Measurements from ENCODE around the gene CCS. TPM values are rescaled to one million over a fixed set of nuclear protein-coding genes. Genes with fewer than 3 reads are reported as not detected.
A peak's percentile ranks its signal among the peaks of the same experiment; 100 is the strongest.
"Not testable (repeated sequence)": the region's sequence is repeated elsewhere in the genome, so short reads cannot be mapped to it uniquely, and the experiment has no call there.

Gene CCS
- total RNA-seq, 1 experiment from 2014 or later = 37.6 TPM

DNA sequence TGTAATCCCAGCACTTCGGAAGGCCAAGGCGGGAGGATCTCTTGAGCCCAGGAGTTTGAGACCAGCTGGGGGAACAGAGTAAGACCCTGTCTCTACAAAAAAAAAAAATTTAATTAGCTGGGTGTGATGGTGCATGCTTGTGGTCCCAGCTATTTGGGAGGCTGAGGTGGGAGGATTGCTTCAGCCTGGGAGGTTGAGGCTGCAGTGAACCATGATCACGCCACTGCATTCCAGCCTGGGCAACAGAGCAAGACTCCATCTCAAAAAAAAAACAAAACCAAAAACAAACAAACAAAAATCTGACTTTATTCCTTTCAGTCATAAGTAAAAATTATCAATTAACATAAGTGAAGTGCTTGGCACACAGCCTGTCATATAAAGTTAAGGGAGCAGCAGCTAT is 13.6 kb downstream of the CCS start:
- not testable (repeated sequence) for H3K9me3 ChIP-seq, DNase-seq, H3K4me3 ChIP-seq, H3K27me3 ChIP-seq
- H3K36me3 ChIP-seq = peaks cover 14% of the 10 kb centered on the region; the same call in 1 of the 2 replicates

DNA sequence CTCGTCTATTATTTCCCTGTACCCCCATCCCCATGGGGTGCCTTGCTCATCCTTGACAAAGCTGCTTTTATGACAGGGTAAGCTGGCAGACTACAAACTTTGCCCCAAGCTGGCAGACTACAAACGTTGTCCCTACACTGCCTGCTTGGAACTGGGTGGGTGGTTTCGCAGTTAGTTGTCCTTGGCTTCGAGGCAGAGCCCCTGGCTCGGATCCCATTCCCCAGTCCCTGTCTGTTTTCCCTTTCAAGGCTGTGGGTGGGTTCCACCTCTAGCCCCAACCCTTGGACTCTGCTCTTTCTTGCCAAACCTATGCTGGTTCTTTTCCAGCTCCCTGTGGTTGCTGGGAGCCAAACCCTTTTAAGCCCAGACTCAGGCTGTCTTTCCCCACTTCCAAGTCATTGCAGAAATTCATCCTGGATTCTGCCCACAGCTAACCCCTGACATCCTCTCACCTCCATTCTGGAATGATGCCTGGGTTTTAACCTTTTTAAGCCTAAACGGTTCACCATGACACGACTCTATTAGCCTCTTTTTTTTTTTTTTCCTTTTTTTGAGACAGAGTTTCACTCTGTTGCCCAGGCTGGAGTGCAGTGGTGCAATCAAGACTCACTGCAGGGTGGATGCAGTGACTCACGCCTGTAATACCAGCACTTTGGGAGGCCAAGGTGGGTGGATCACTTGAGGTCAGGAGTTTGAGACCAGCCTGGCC is 14.3 kb downstream of the CCS start:
- H3K9me3 ChIP-seq = no peaks in the 10 kb centered on the region; the same call in 1 of the 2 replicates
- peaks cover 14% of the 10 kb centered on the region; the same call in 1 of the 2 replicates for H3K36me3 ChIP-seq
- DNase-seq = peak; percentile 98
- H3K27me3 ChIP-seq = no peaks in the 10 kb centered on the region
- no peak overlapping the region for H3K4me3 ChIP-seq

DNA sequence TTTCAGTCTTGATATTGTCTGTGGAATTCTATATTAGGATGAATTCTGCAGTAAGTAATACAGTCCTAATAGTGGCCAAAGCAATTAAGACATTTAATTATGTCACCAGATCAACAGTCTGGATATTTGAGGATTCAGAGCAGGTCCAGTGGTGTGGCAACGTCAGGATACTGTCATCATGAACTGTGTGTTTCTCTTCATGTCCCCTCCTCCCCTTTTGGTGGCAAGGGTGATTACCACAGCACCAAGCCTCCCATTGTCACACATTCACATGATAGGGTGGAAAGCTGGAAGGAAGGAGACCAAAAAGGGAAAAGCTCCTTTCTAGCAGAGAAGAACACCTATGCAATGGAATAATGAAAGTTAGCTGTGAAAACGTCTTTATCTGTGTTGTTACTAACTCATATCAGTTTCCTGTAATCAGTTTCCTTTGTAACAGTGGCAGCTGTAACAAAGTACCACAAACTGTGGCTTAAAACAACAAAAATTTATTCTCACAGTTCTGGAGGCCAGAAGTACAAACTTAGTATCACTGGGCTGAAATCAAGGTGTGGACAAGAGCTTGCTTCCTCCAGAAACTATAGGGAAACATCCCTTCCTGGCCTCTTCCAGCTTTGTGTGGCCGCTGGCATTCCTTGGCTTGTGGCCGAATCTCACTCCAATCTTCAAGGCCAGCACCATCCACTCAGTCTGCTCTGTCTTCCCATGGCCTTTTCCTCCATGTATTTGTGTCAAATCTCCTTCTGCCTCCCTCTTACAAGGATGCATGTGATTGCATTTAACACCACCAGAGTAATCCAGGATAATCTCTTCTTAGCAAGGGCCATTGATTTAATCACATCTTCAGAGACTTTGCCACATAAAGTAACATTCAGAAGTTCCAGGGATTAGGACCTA is 17.0 kb downstream of the CCS start:
- H3K27me3 ChIP-seq = no peaks in the 10 kb centered on the region
- H3K4me3 ChIP-seq = no peak overlapping the region
- peaks cover 9% of the 10 kb centered on the region; the same call in 1 of the 2 replicates for H3K36me3 ChIP-seq
- no peaks in the 10 kb centered on the region; the same call in 1 of the 2 replicates for H3K9me3 ChIP-seq
- no peak for DNase-seq

DNA sequence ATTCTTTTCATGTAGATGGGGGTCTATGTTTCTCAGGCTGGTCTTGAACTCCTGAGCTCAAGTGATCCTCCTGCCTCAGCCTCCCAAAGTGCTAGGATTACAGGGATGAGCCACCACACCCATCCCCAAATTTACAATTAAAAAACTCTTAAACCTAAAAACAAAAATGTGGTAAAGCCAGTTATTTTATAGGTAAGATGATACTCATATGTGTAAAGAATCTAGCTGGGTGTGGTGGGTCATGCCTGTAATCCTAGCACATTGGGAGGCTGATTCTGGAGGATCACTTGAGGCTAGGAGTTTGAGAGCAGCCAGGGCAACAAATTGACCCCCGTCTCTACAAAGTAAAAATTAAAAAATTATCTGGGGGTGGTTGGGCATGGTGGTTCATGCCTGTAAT is 19.5 kb downstream of the CCS start:
- H3K4me3 ChIP-seq = no peak overlapping the region
- no peaks in the 10 kb centered on the region for H3K27me3 ChIP-seq
- no peak for DNase-seq
- H3K9me3 ChIP-seq = no peaks in the 10 kb centered on the region; the same call in 1 of the 2 replicates
- peaks cover 11% of the 10 kb centered on the region for H3K36me3 ChIP-seq

DNA sequence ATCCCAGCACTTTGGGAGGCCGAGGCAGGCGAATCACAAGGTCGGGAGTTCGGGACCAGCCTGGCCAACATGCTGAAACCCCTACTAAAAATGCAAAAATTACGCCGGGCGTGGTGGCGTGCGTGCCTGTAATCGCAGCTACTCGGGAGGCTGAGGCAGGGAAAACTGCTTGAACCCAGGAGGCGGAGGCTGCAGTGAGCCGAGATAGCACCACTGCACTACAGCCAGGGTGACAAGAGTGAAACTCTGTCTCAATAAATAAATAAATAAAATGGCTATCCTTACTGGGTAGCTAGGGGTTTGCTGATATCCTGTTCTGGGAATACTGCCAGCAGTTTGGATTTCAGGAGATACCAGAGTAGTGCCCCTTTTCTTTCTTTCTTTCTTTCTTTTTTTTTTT is 21.1 kb downstream of the CCS start:
- H3K9me3 ChIP-seq = no peaks in the 10 kb centered on the region; the same call in 1 of the 2 replicates
- no peaks in the 10 kb centered on the region for H3K27me3 ChIP-seq
- no peak for DNase-seq
- H3K36me3 ChIP-seq = peaks cover 27% of the 10 kb centered on the region
- H3K4me3 ChIP-seq = no peak overlapping the region

DNA sequence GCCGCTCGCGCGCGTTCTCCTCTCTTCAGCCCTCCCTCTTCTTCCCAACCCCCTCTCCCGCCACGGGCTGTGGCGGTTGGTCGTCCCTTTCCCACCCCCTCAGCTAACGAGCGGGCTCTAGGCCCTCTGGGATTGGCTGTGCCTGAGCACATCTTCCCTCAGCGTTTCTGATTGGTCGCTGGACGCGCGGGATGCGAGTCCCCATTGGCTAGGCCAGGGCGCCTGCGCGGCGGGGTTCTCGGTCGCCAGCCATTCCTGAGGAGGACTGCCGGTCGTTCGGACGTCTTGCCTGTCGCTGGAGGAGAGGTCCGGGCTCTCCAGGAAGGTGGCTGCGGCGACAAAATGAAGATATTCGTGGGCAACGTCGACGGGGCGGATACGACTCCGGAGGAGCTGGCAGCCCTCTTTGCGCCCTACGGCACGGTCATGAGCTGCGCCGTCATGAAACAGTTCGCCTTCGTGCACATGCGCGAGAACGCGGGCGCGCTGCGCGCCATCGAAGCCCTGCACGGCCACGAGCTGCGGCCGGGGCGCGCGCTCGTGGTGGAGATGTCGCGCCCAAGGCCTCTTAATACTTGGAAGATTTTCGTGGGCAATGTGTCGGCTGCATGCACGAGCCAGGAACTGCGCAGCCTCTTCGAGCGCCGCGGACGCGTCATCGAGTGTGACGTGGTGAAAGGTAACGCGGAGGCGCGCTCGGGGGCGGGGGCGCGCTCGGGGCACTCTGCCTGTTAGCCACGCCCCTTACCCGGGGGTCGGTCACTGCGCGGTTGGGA is 23.6 kb downstream of the CCS start, which contains the start of gene RBM14:
TSS of gene RBM14 (plus strand) at position 252 of the 776 bp plus-strand sequence. CDS start at position 343, 91 bp downstream.
- peak; percentile 100 for DNase-seq
- Histone ChIP-seq H3K27me3 (no peaks in the 10 kb centered on the region), H3K4me3 (peak within 1 kb of the TSS; percentile 91), H3K36me3 (peaks cover 46% of the 10 kb centered on the region), H3K9me3 (no peaks in the 10 kb centered on the region)

DNA sequence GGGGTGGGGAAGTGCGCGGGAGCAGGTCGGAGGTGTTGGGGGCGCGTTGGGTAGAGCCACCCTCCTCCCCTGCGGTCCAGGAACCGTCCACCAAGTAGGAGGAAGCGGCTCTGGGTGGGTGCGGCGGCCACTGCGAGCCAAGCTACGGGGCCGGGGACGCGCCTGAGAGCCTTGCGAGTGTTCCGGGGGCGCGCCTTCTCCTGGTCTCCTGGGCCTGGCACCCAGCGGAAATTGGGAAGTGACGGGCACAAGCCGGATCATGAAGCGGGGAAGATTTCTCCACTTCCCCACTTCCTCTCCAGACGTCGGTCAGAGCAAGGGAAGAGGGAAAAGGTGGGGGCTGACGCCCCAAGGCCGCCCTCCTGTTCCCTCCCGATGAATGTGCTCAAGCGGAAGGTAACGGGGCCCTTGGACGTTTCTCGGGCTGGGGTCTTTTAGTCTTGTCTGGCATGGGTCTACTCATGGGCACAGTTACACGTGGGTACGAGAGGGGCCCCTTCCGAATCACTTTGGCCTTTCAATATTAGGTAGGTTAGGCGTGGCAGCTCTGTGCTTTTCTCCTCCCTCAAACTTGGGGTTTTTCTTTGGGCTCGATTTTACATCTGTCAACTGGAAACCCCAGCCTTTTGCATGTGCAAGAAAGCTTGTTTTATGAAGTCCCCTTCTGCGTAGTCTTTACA is 24.3 kb downstream of the CCS start:
- DNase-seq = peak; percentile 69
- Histone ChIP-seq H3K9me3 (no peaks in the 10 kb centered on the region), H3K27me3 (no peaks in the 10 kb centered on the region), H3K36me3 (peaks cover 53% of the 10 kb centered on the region), H3K4me3 (peak overlapping the region; percentile 91)

DNA sequence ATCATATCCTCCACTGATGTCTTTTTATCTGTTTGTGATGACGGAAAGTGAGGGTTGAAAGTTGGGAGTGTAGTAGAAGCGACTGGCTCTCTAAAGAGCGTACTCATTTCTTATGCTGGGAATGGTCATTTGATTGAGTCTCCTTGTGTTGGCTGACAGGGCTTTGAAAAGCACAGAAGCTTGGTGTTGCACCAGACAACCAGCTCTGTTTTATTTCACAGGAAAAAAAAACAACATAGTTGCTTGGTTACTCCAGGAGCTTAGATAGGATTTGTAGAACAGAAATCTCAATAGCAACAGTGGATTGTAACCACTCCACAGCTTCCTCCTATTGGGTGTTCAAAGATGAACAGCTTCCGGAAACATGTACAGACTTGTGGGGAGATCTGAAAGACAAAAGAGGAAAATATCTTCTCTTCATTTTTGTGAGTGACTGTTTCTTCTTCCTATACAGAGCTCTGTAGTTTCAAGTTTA is 26.1 kb downstream of the CCS start:
- Histone ChIP-seq H3K9me3 (no peaks in the 10 kb centered on the region), H3K36me3 (peaks cover 71% of the 10 kb centered on the region), H3K27me3 (no peaks in the 10 kb centered on the region), H3K4me3 (peak overlapping the region; percentile 91)
- DNase-seq = no peak

DNA sequence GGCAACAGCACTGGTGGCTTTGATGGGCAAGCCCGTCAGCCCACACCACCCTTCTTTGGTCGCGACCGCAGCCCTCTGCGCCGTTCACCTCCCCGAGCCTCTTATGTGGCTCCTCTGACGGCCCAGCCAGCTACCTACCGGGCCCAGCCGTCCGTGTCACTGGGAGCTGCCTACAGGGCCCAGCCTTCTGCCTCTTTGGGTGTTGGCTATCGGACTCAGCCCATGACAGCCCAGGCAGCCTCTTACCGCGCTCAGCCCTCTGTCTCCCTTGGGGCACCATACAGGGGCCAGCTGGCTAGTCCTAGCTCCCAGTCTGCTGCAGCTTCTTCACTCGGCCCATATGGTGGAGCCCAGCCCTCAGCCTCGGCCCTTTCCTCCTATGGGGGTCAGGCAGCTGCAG is 31.5 kb downstream of the CCS start:
- H3K4me3 ChIP-seq = no peak overlapping the region
- no peaks in the 10 kb centered on the region for H3K9me3 ChIP-seq
- DNase-seq = no peak
- H3K36me3 ChIP-seq = peaks cover 99% of the 10 kb centered on the region
- no peaks in the 10 kb centered on the region for H3K27me3 ChIP-seq

DNA sequence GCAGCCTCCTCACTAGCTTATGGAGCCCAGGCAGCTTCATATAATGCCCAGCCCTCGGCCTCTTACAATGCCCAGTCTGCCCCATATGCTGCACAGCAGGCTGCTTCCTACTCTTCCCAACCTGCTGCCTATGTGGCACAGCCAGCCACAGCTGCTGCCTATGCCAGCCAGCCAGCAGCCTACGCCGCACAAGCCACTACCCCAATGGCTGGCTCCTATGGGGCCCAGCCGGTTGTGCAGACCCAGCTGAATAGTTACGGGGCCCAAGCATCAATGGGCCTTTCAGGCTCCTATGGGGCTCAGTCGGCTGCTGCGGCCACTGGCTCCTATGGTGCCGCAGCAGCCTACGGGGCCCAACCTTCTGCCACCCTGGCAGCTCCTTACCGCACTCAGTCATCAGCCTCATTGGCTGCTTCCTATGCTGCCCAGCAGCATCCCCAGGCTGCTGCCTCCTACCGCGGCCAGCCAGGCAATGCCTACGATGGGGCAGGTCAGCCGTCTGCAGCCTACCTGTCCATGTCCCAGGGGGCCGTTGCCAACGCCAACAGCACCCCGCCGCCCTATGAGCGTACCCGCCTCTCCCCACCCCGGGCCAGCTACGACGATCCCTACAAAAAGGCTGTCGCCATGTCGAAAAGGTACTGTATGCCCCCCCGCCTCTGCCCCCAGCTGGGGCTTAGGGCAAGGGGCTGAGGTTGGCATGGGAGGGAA is 32.2 kb downstream of the CCS start:
- DNase-seq = no peak
- H3K36me3 ChIP-seq = peaks cover 99% of the 10 kb centered on the region
- H3K9me3 ChIP-seq = no peaks in the 10 kb centered on the region
- no peaks in the 10 kb centered on the region for H3K27me3 ChIP-seq
- no peak overlapping the region for H3K4me3 ChIP-seq

DNA sequence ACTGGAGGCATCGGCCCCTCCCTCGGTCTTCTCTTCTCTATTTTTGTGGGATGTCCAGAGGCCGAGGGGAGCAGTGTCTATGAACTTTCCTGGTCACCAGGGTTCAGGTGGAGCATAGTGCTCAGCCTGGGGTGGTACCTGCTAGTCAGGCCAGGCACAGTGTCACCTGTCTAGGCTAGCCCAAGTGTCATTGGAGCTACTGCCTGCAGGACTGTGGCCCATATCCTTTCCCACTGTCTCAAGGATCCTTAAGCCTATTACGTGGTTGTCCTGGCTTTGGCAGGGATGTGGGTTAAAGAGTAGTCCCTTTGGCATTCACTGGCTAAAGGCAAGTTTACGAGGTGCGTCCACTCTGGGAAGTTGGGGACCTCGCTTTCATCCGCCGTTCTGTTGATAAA is 32.8 kb downstream of the CCS start:
- no peaks in the 10 kb centered on the region for H3K27me3 ChIP-seq

DNA sequence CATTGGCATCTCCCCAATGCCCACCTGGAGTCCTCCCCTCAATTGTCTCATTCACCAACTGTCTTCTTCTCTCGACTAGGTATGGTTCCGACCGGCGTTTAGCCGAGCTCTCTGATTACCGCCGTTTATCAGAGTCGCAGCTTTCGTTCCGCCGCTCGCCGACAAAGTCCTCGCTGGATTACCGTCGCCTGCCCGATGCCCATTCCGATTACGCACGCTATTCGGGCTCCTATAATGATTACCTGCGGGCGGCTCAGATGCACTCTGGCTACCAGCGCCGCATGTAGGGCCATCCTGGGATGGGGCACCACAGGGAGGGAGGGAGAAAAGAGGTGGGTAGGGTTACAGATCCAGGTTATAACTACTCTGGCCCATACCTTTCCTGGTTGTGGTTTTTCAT is 33.4 kb downstream of the CCS start:
- no peaks in the 10 kb centered on the region for H3K9me3 ChIP-seq
- no peak for DNase-seq
- H3K36me3 ChIP-seq = peaks cover 93% of the 10 kb centered on the region

More for the DNA sequence above, 32.8 kb downstream of the CCS start:
- no peak overlapping the region for H3K4me3 ChIP-seq
- no peaks in the 10 kb centered on the region for H3K9me3 ChIP-seq
- DNase-seq = no peak
- H3K36me3 ChIP-seq = peaks cover 99% of the 10 kb centered on the region

DNA sequence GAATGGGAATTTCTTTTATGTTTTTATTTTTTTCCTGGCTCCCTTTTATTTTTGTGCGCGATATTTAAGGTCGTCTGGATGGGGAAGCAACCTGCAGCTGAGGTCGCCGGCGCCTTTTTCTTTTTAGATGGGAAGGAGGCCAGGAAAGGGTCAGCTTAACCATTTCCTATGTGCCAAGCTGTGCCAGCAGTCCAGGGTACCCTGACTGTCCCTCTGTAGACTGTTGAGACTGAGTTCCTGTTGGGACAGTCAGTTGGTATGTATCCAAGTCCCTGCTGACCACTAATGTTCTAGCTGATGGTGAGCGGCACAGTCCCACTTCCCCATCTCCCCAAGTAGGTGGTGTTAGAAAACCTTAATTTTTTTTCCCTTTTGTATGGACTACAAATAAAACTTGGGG is 33.9 kb downstream of the CCS start:
- no peaks in the 10 kb centered on the region for H3K9me3 ChIP-seq
- no peak for DNase-seq
- H3K36me3 ChIP-seq = peaks cover 90% of the 10 kb centered on the region
- no peaks in the 10 kb centered on the region for H3K27me3 ChIP-seq
- H3K4me3 ChIP-seq = no peak overlapping the region

More for the DNA sequence above, 33.4 kb downstream of the CCS start:
- H3K27me3 ChIP-seq = no peaks in the 10 kb centered on the region
- no peak overlapping the region for H3K4me3 ChIP-seq

DNA sequence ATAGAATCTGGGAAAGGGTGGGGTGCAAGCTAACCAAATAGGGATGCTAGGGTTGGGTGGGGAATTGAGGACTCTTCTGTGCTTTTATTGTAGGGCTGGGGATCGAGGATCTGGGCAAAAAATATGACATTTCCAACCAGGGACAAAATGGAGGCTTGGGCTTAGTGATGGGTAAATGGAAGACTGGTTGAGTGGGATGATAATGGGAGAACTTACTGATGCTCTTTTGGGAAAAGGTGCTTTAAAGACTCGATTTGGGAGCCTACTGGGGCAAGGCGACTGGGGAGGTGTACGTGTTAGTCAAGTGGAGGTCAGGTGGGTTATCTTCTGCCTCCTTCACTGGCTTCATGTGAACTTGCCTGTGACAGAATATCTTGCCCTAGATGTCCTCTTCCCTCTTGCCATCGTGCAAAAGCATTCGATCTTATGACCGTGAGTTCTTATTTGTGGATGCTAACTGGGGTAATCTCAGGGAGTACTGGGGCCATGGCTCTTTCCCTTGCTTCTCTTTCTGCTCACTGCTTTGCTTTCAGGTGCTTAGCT is 35.1 kb downstream of the CCS start:
- peaks cover 90% of the 10 kb centered on the region for H3K36me3 ChIP-seq
- H3K9me3 ChIP-seq = no peaks in the 10 kb centered on the region
- no peaks in the 10 kb centered on the region for H3K27me3 ChIP-seq
- no peak for DNase-seq
- no peak overlapping the region for H3K4me3 ChIP-seq

DNA sequence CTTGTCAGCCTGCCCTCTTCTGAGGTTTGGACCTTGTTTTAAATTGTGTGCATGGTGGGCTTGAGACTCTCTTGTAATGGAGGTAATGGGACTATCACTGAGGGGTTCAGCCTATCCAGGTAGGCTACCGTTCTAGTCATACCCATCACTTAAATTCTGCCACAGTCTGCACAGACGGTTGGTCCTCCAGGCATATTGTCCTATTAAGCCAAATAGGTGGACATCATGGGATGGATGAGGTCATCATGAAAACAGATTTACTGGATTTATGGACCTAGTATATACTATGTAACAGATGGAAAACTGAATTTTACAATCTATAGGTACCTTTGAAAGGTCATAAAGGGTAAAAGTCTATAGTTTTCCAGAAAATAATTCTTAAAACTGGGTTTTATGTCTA is 36.4 kb downstream of the CCS start:
- DNase-seq = no peak
- Histone ChIP-seq H3K27me3 (no peaks in the 10 kb centered on the region), H3K4me3 (no peak overlapping the region), H3K9me3 (no peaks in the 10 kb centered on the region), H3K36me3 (peaks cover 88% of the 10 kb centered on the region)

Data from MG63 (cell line).